ENCODE measurements around the gene GRIK2.

Gene GRIK2

GRCh38 chr6:101853231-101854085, 459.9 kb downstream of the GRIK2 start:
- no peak for TF ChIP-seq POLR2A (IDR thresholded peaks at IDR 0.05; ENCODE audit: low read depth, low read length)
- TF ChIP-seq TAF1 (IDR thresholded peaks at IDR 0.05; ENCODE audit: borderline replicate concordance, low read depth, low read length), result no peak
- TF ChIP-seq POLR2AphosphoS5 (IDR thresholded peaks at IDR 0.05; ENCODE audit: low read depth, low read length), result no peak
- FAIRE-seq (no peak), DNase-seq (ENCODE audit: insufficient read length) (no peak)

DNA sequence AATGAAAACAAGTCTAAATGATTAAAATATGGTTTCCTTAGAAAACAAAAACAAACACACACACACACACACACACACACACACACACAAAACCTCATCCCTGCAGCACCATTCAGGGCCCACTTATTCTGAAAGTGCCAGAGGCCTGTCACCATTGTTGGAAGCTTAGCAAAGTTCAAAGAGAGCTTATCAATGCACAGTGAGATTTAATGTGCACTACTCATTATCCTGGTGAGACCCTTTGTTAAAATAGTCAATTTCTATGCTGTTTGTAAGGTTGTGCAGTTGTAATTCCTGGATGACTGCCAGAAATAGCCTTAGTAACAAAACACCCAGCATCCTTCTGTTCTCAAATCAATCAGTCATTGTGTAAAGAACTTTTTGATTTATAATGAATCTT, 482.9 kb downstream of the GRIK2 start:
- TF ChIP-seq TAF1 (IDR thresholded peaks at IDR 0.05; ENCODE audit: borderline replicate concordance, low read depth, low read length), result no peak
- no peak for TF ChIP-seq POLR2AphosphoS5 (IDR thresholded peaks at IDR 0.05; ENCODE audit: low read depth, low read length)
- no peak for TF ChIP-seq POLR2A (IDR thresholded peaks at IDR 0.05; ENCODE audit: low read depth, low read length)
- DNase-seq (ENCODE audit: insufficient read length), result no peak
- no peak for FAIRE-seq

GRCh38 chr6:101878554-101879276, 485.2 kb downstream of the GRIK2 start:
- FAIRE-seq (no peak), DNase-seq (ENCODE audit: insufficient read length) (no peak)
- TF ChIP-seq POLR2A (IDR thresholded peaks at IDR 0.05; ENCODE audit: low read depth, low read length), result no peak
- TF ChIP-seq POLR2AphosphoS5 (IDR thresholded peaks at IDR 0.05; ENCODE audit: low read depth, low read length), result no peak
- TF ChIP-seq TAF1 (IDR thresholded peaks at IDR 0.05; ENCODE audit: borderline replicate concordance, low read depth, low read length), result no peak

GRCh38 chr6:101879782-101880181, 486.3 kb downstream of the GRIK2 start:
- FAIRE-seq (no peak), DNase-seq (ENCODE audit: insufficient read length) (no peak)
- TF ChIP-seq POLR2AphosphoS5 (IDR thresholded peaks at IDR 0.05; ENCODE audit: low read depth, low read length), result no peak
- no peak for TF ChIP-seq TAF1 (IDR thresholded peaks at IDR 0.05; ENCODE audit: borderline replicate concordance, low read depth, low read length)
- no peak for TF ChIP-seq POLR2A (IDR thresholded peaks at IDR 0.05; ENCODE audit: low read depth, low read length)

DNA sequence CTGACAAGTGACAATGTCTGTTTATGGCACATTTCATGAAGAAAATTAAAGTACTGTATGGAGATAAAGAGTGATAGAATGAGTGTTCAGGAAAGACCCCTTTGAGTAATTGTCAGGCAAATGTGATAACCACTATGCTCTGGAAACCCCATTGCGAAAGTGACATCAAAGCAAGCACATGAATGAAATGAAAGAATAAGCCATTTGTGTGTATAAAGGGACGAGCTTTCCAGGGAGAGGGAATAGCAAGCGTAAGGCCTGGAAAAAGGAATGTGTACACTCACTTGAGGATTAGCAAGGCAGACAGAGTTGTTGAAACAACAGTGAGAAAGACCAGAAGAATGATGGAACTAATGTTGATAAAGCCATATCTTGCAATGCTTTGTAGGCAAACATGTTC, 490.0 kb downstream of the GRIK2 start:
- TF ChIP-seq TAF1 (IDR thresholded peaks at IDR 0.05; ENCODE audit: borderline replicate concordance, low read depth, low read length), result no peak
- TF ChIP-seq POLR2A (IDR thresholded peaks at IDR 0.05; ENCODE audit: low read depth, low read length), result no peak
- TF ChIP-seq POLR2AphosphoS5 (IDR thresholded peaks at IDR 0.05; ENCODE audit: low read depth, low read length), result no peak
- DNase-seq (ENCODE audit: insufficient read length), result no peak
- FAIRE-seq, result no peak

DNA sequence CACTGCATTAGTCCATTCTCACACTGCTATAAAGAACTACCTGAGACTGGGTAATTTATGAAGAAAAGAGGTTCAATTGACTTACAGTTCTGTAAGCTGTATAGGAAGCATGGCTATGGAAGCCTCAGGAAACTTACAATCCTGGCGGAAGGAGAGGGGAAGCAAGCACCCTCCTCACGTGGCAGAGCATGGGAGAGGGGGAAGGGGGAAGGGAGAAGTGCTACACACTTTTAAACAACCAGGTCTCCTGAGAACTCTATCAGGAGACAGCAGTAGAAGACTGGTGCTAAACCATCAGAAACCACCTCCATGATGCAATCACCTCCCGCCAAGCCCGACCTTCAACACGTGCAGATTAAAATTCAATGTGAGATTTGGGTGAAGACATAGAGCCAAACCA, 494.0 kb downstream of the GRIK2 start:
- no peak for DNase-seq (ENCODE audit: insufficient read length)
- TF ChIP-seq TAF1 (IDR thresholded peaks at IDR 0.05; ENCODE audit: borderline replicate concordance, low read depth, low read length) (no peak), POLR2A (IDR thresholded peaks at IDR 0.05; ENCODE audit: low read depth, low read length) (no peak), POLR2AphosphoS5 (IDR thresholded peaks at IDR 0.05; ENCODE audit: low read depth, low read length) (no peak)
- FAIRE-seq, result no peak

DNA sequence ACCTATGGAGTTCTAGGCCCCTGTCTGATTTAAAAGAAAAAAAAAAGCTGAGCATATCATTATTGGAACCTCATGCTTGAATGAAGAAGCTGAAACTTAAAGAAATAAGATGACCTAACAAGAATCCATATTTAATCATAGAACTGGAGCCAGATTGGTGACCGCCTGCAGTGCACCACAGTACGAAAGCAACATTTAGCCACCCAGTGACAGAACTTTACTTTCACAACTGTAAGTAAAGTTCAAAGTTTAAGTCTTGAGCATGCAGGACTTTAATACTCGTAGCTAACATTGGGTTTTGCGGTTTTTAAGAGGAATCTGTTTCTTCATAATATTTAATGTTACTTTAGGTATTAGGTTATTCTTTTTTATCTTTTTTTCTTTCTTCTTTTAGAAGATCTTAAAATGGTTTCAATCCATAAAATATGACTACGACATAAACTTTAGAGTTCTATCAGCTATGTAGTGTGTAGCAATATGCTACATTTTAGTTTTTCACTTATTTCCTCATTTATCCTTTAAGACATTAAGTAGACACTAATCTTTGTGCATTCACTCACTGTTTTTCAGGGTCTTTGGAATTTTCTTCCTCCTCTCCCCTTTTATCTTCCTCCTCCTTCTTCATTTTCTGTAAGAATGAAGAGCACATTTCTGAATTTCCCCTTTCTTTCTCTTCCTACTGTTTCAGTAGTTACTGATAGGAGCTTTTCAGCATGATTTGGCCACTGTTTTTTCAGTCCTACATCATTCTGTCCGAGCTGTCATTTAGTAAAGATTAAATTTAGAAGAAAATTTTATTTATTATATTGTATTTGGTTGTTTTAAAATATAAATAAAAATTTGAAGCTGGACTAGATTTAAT, 514.1 kb downstream of the GRIK2 start:
- no peak for FAIRE-seq
- no peak for TF ChIP-seq POLR2A (IDR thresholded peaks at IDR 0.05; ENCODE audit: low read depth, low read length)
- TF ChIP-seq POLR2AphosphoS5 (IDR thresholded peaks at IDR 0.05; ENCODE audit: low read depth, low read length), result no peak
- TF ChIP-seq TAF1 (IDR thresholded peaks at IDR 0.05; ENCODE audit: borderline replicate concordance, low read depth, low read length), result no peak

DNA sequence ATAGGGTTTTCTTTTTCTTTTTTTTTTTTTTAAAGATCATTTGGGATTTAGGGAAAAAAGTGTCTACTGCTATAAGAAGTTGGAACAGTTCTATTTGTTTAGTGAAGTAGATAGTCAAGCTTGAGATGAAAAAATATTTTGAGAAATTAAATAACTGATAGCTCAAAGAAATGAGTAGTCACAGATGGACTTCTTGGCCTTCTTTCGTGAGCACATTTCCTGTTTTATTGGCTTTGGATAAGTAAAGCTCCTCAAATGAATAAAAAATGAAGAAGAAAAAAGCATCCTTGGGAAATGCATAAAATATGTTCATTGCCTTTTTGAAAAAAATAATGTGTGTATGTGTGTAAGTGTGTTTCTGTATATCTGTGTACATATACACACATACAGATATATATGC, 515.9 kb downstream of the GRIK2 start:
- FAIRE-seq (no peak), DNase-seq (ENCODE audit: insufficient read length) (no peak)
- TF ChIP-seq POLR2AphosphoS5 (IDR thresholded peaks at IDR 0.05; ENCODE audit: low read depth, low read length), result no peak
- no peak for TF ChIP-seq POLR2A (IDR thresholded peaks at IDR 0.05; ENCODE audit: low read depth, low read length)
- TF ChIP-seq TAF1 (IDR thresholded peaks at IDR 0.05; ENCODE audit: borderline replicate concordance, low read depth, low read length), result no peak

More for the DNA sequence above, 514.1 kb downstream of the GRIK2 start:
- no peak for DNase-seq (ENCODE audit: insufficient read length)

- no peak for TF ChIP-seq POLR2AphosphoS5 (IDR thresholded peaks at IDR 0.05; ENCODE audit: low read depth, low read length)
- TF ChIP-seq POLR2A (IDR thresholded peaks at IDR 0.05; ENCODE audit: low read depth, low read length), result no peak
- TF ChIP-seq TAF1 (IDR thresholded peaks at IDR 0.05; ENCODE audit: borderline replicate concordance, low read depth, low read length), result no peak
- DNase-seq (ENCODE audit: insufficient read length), result no peak
- FAIRE-seq, result no peak
Measured at GRCh38 chr6:101912311-101912710, 518.8 kb downstream of the GRIK2 start.

DNA sequence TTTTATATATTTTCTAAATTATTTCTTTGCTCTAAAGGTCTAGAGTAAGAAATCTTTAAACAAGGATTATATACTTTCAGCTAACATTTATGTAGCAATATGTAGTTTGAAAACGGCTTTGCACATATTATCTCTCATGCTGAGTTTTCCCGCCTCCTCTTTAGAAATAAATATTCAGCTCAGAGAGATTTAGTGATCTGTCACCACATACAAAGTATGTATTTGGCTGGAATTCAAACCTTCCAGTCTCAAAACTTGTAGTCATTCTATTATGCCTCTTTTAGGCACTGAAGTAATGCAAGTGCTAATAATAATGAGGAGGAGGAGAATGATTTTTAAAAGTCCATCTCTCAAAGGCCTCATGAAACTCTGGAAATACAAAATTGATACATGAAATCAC, 525.0 kb downstream of the GRIK2 start:
- TF ChIP-seq POLR2A (IDR thresholded peaks at IDR 0.05; ENCODE audit: low read depth, low read length), result no peak
- no peak for TF ChIP-seq TAF1 (IDR thresholded peaks at IDR 0.05; ENCODE audit: borderline replicate concordance, low read depth, low read length)
- TF ChIP-seq POLR2AphosphoS5 (IDR thresholded peaks at IDR 0.05; ENCODE audit: low read depth, low read length), result no peak
- DNase-seq (ENCODE audit: insufficient read length) (no peak), FAIRE-seq (no peak)

Data from GM12892 (cell line).